K562 (cell line): ENCODE measurements around the gene MPIG6B. TPM values are rescaled to one million over a fixed set of nuclear protein-coding genes. Genes with fewer than 3 reads are reported as not detected.

ENCODE experiments used
- CHAMP1 ChIP-seq: fragments of 450-650 bp; IDR thresholded peaks from 2 replicates; pipeline ENCODE4 v1.6.1; 2016; ENCODE audit warnings: mild to moderate bottlenecking
- E2F6 ChIP-seq, 2 experiments: IDR thresholded peaks; 2 replicates each; pipeline ENCODE4 v1.6.1; 2011; ENCODE audit warnings: borderline replicate concordance in 1 of 2, control low read depth in 1 of 2, low read depth in 1 of 2, low read length in 1 of 2, mild to moderate bottlenecking in 1 of 2, mixed read lengths in 1 of 2, moderate library complexity in 1 of 2; ENCODE audit not compliant: insufficient read depth in 1 of 2, insufficient read length in 1 of 2, poor library complexity in 1 of 2, severe bottlenecking in 1 of 2; ENCODE audit errors: extremely low read depth in 1 of 2
- FOS ChIP-seq: IDR thresholded peaks from 3 replicates; pipeline ENCODE4 v1.6.1; 2011; ENCODE audit not compliant: insufficient read length; ENCODE audit errors: extremely low read depth
- SREBF1 ChIP-seq: fragments of 150-350 bp; IDR thresholded peaks from 2 replicates; pipeline ENCODE4 v1.6.1; 2014; ENCODE audit warnings: antibody characterized with exemption, low read depth, low read length, borderline replicate concordance
- ZBTB5 ChIP-seq: fragments of 450-650 bp; IDR thresholded peaks from 2 replicates; pipeline ENCODE4 v1.6.1; 2017; ENCODE audit warnings: antibody characterized with exemption
- ZNF277 ChIP-seq: fragments of 250-450 bp; sonication (Bioruptor Pico); IDR thresholded peaks from 2 replicates; pipeline ENCODE4 v1.8.0; 2022; ENCODE audit warnings: inconsistent platforms, mild to moderate bottlenecking, moderate library complexity, borderline replicate concordance
- ZNF407 ChIP-seq: fragments of 450-650 bp; IDR thresholded peaks from 2 replicates; pipeline ENCODE4 v1.6.1; 2016; ENCODE audit warnings: low read depth
- polyA plus RNA-seq, 8 experiments: library from polyadenylated mRNA; depleted of rRNA in 4 of 8; stranded (reverse) in 5 of 8; unstranded in 3 of 8; fragments of >200 nt; fragmentation: Nextera tagmentation in 2 of 8; fragmentation: Illumina TruSeq in 1 of 8; extraction: Ambion mirVana in 2 of 8; extraction: Trizol in 1 of 8; gene quantifications; 2 replicates each; pipeline versions ENCODE4 v1.2.1 to v1.2.3, GENCODE V29; 2011 to 2014; ENCODE audit warnings: inconsistent platforms in 1 of 8, missing spikeins in 1 of 8
- total RNA-seq, 7 experiments: library from RNA; depleted of rRNA in 6 of 7; stranded (reverse); fragments of >200 nt in 6 of 7; fragmentation: Illumina TruSeq in 2 of 7; extraction: Trizol in 2 of 7; gene quantifications; 2 replicates each; pipeline versions ENCODE4 v1.2.1 to v1.2.3, GENCODE V29; 2011 to 2021; ENCODE audit warnings: low replicate concordance in 1 of 7

Gene MPIG6B
- total and polyA plus RNA-seq, 9 of the 15 experiments (the other 6 are each of a cell fraction or from before 2014, with no cell fraction given) = 0.11 to 1.2 (median 0.28) TPM; not detected in 1

GRCh38 chr6:31750411-31751022 lies 27.3 kb downstream of the MPIG6B start (continued):
- no peak for TF ChIP-seq ZNF407
- no peak for TF ChIP-seq CHAMP1
- peak in 1 of 2 experiments; percentile 21 for TF ChIP-seq E2F6 (IDR thresholded peaks at IDR 0.05; ENCODE audit: borderline replicate concordance in 1 of 2, extremely low read depth in 1 of 2, insufficient read depth in 1 of 2, insufficient read length in 1 of 2, low read depth in 1 of 2, low read length in 1 of 2, poor library complexity in 1 of 2, severe bottlenecking in 1 of 2)
- no peak for TF ChIP-seq SREBF1
- TF ChIP-seq ZNF277 = no peak
- no peak for TF ChIP-seq ZBTB5
- TF ChIP-seq FOS = no peak
